Colonic mucosa (tissue), 4 donors: ENCODE results near the gene KAT7. TPM values are rescaled to one million over a fixed set of nuclear protein-coding genes. Genes with fewer than 3 reads are reported as not detected.
"Not testable (repeated sequence)": the region's sequence is repeated elsewhere in the genome, so short reads cannot be mapped to it uniquely, and the experiment has no call there.

Experiments
- DNase-seq: peaks from one replicate; pipeline ENCODE4 v3.0.0-alpha.2; 2020
- H3K27ac ChIP-seq: fragments of 200-600 bp; one replicate; pipeline ENCODE4 v1.8.0; 2021
- H3K27me3 ChIP-seq: fragments of 200-600 bp; one replicate; pipeline ENCODE4 v1.8.0; 2021
- H3K36me3 ChIP-seq: fragments of 200-600 bp; one replicate; pipeline ENCODE4 v1.8.0; 2021
- H3K4me1 ChIP-seq: fragments of 200-600 bp; one replicate; pipeline ENCODE4 v1.8.0; 2021; ENCODE audit warnings: mild to moderate bottlenecking
- H3K4me3 ChIP-seq: fragments of 200-600 bp; one replicate; pipeline ENCODE4 v1.8.0; 2021
- H3K9ac ChIP-seq, 2 donors: one replicate each; pipeline ENCODE4 v1.7.0; 2013; ENCODE audit warnings: control low read depth in 2 of 2, low read depth in 2 of 2, low read length in 2 of 2
- H3K9me3 ChIP-seq: fragments of 200-600 bp; one replicate; pipeline ENCODE4 v1.8.0; 2021
- CTCF ChIP-seq: fragments of 200-600 bp; IDR thresholded peaks from one replicate; pipeline ENCODE4 v1.8.0; 2022; ENCODE audit warnings: antibody characterized with exemption, mild to moderate bottlenecking
- intact Hi-C: fragments of 100-400 bp; cut with DNase I; formaldehyde crosslinking; loops from one replicate; pipeline ENCODE4 v1.14.1; 2022
- total RNA-seq, 2 donors: library from RNA; stranded (reverse); fragmentation: NEBNext Ultra II Directional in 1 of 2; extraction: Animal tissue kit (Norgen Biotek cat#: 25700) in 1 of 2; gene quantifications; one replicate each; pipeline ENCODE4 v1.2.1, GENCODE V29; 2021
- donor health status: healthy.
- donor health status: DM: no; HTN: no; CAD: no.
- donor health status: DM: no; HTN: no; CAD: no.

KAT7 gene
- total RNA-seq, 2 donors from 2014 or later = 39.4 to 42.5 TPM

GRCh38 chr17:49820773-49821172 lies 32.3 kb downstream of the KAT7 start:
- H3K4me1 ChIP-seq = peaks cover 4% of the 10 kb centered on the region
- no peak overlapping the region for H3K4me3 ChIP-seq
- no peaks in the 10 kb centered on the region for H3K9me3 ChIP-seq
- H3K9ac ChIP-seq = no peak overlapping the region
- no peak for TF ChIP-seq CTCF
- DNase-seq = no peak
- no peaks in the 10 kb centered on the region for H3K27me3 ChIP-seq
- H3K36me3 ChIP-seq = peaks cover 19% of the 10 kb centered on the region
- H3K27ac ChIP-seq = no peak overlapping the region
- intact Hi-C loops = no loop called here

- no peak for DNase-seq
- Histone ChIP-seq H3K36me3 (peaks cover 24% of the 10 kb centered on the region), H3K27ac (no peak overlapping the region)
These were observed 33.0 kb downstream of the KAT7 start for GRCh38 chr17:49821466-49821865.

GRCh38 chr17:49821916-49822315 lies 33.4 kb downstream of the KAT7 start:
- no peak overlapping the region for H3K4me3 ChIP-seq
- H3K9ac ChIP-seq = no peak overlapping the region
- H3K27me3 ChIP-seq = no peaks in the 10 kb centered on the region
- intact Hi-C loops = no loop called here
- H3K27ac ChIP-seq = no peak overlapping the region
- peaks cover 29% of the 10 kb centered on the region for H3K36me3 ChIP-seq
- H3K9me3 ChIP-seq = no peaks in the 10 kb centered on the region
- DNase-seq = no peak
- H3K4me1 ChIP-seq = peaks cover 4% of the 10 kb centered on the region
- no peak for TF ChIP-seq CTCF

More at GRCh38 chr17:49821466-49821865, 33.0 kb downstream of the KAT7 start:
- H3K4me3 ChIP-seq = no peak overlapping the region
- H3K9ac ChIP-seq = no peak overlapping the region
- H3K4me1 ChIP-seq = peaks cover 4% of the 10 kb centered on the region
- intact Hi-C loops = no loop called here
- no peak for TF ChIP-seq CTCF
- H3K9me3 ChIP-seq = no peaks in the 10 kb centered on the region
- no peaks in the 10 kb centered on the region for H3K27me3 ChIP-seq

- Histone ChIP-seq H3K9me3 (no peaks in the 10 kb centered on the region), H3K4me1 (peaks cover 4% of the 10 kb centered on the region), H3K27ac (no peak overlapping the region), H3K4me3 (no peak overlapping the region), H3K36me3 (peaks cover 22% of the 10 kb centered on the region), H3K27me3 (no peaks in the 10 kb centered on the region), H3K9ac (no peak overlapping the region)
- intact Hi-C loops = no loop called here
- peak; percentile 57 for DNase-seq
- TF ChIP-seq CTCF = no peak
These were observed 34.3 kb downstream of the KAT7 start for GRCh38 chr17:49822829-49823228.

GRCh38 chr17:49823614-49824013 lies 35.1 kb downstream of the KAT7 start:
- no peak overlapping the region for H3K9ac ChIP-seq
- DNase-seq = no peak
- TF ChIP-seq CTCF = no peak
- no peak overlapping the region for H3K27ac ChIP-seq
- H3K36me3 ChIP-seq = peaks cover 19% of the 10 kb centered on the region
- intact Hi-C loops = no loop called here
- H3K27me3 ChIP-seq = no peaks in the 10 kb centered on the region
- H3K9me3 ChIP-seq = no peaks in the 10 kb centered on the region
- H3K4me1 ChIP-seq = peaks cover 4% of the 10 kb centered on the region
- H3K4me3 ChIP-seq = no peak overlapping the region

- no peak for DNase-seq
- no peaks in the 10 kb centered on the region for H3K27me3 ChIP-seq
- peaks cover 4% of the 10 kb centered on the region for H3K4me1 ChIP-seq
- no peak overlapping the region for H3K9ac ChIP-seq
- H3K36me3 ChIP-seq = peaks cover 19% of the 10 kb centered on the region
- H3K9me3 ChIP-seq = no peaks in the 10 kb centered on the region
- no peak for TF ChIP-seq CTCF
- intact Hi-C loops = no loop called here
- no peak overlapping the region for H3K4me3 ChIP-seq
- no peak overlapping the region for H3K27ac ChIP-seq
These were observed 37.2 kb downstream of the KAT7 start for GRCh38 chr17:49825645-49826044.

GRCh38 chr17:49828325-49828724 lies 39.8 kb downstream of the KAT7 start:
- DNase-seq, intact Hi-C loops, H3K9me3 ChIP-seq, H3K9ac ChIP-seq, H3K4me3 ChIP-seq, H3K4me1 ChIP-seq, H3K27me3 ChIP-seq, H3K27ac ChIP-seq: not testable (repeated sequence)
- H3K36me3 ChIP-seq = peaks cover 19% of the 10 kb centered on the region
